HepG2 (cell line): ENCODE measurements around the gene GPX2. TPM values are rescaled to one million over a fixed set of nuclear protein-coding genes. Genes with fewer than 3 reads are reported as not detected.
A peak's percentile ranks its signal among the peaks of the same experiment; 100 is the strongest.

Experiments
- BRF2 ChIP-seq: sonication (generic); formaldehyde crosslinking; IDR thresholded peaks from 2 replicates; pipeline ENCODE4 v1.8.1; 2022; ENCODE audit warnings: mild to moderate bottlenecking, missing genetic modification reagents
- CHCHD3 ChIP-seq: sonication (generic); formaldehyde crosslinking; IDR thresholded peaks from 2 replicates; pipeline ENCODE4 v1.8.0; 2022; ENCODE audit warnings: mild to moderate bottlenecking, missing genetic modification reagents, moderate library complexity
- CSRNP2 ChIP-seq: sonication (generic); formaldehyde crosslinking; conservative IDR thresholded peaks from 2 replicates; pipeline ENCODE4 v1.8.0; 2022; ENCODE audit warnings: low read depth, missing genetic modification reagents
- EEA1 ChIP-seq: sonication (generic); formaldehyde crosslinking; IDR thresholded peaks from 2 replicates; pipeline ENCODE4 v1.5.1; 2020; ENCODE audit warnings: mild to moderate bottlenecking, missing genetic modification reagents, borderline replicate concordance
- FOXK2 ChIP-seq: fragments of 450-650 bp; IDR thresholded peaks from 2 replicates; pipeline ENCODE4 v1.6.1; 2016
- HDAC6 ChIP-seq: fragments of 200-600 bp; sonication (generic); IDR thresholded peaks from 2 replicates; pipeline ENCODE4 v1.7.0; 2017; ENCODE audit warnings: mild to moderate bottlenecking, antibody characterized with exemption, low read length, low read depth
- KLF11 ChIP-seq: IDR thresholded peaks from 2 replicates; pipeline ENCODE4 v1.6.1; 2016; ENCODE audit warnings: missing compliant biosample characterization
- MAF1 ChIP-seq: sonication (generic); formaldehyde crosslinking; IDR thresholded peaks from 2 replicates; pipeline ENCODE4 v1.5.0; 2020; ENCODE audit warnings: missing genetic modification reagents, borderline replicate concordance
- MLLT10 ChIP-seq: sonication (generic); formaldehyde crosslinking; IDR thresholded peaks from 2 replicates; pipeline ENCODE4 v1.4.0; 2020; ENCODE audit warnings: missing genetic modification reagents
- MTF1 ChIP-seq: sonication (generic); formaldehyde crosslinking; IDR thresholded peaks from 2 replicates; pipeline ENCODE4 v1.5.0; 2020; ENCODE audit warnings: missing genetic modification reagents
- SAP130 ChIP-seq: IDR thresholded peaks from 2 replicates; pipeline ENCODE4 v1.6.1; 2016; ENCODE audit warnings: low read depth
- TARDBP ChIP-seq: sonication (generic); formaldehyde crosslinking; IDR thresholded peaks from 2 replicates; pipeline ENCODE4 v1.8.0; 2022; ENCODE audit warnings: mild to moderate bottlenecking, missing genetic modification reagents
- TCF12 ChIP-seq, 2 experiments: fragments of 450-650 bp in 1 of 2; sonication (generic) in 1 of 2; formaldehyde crosslinking in 1 of 2; IDR thresholded peaks; 2 replicates each; pipeline versions ENCODE4 v1.6.1 to v1.8.0; 2017 to 2022; ENCODE audit warnings: antibody characterized with exemption in 1 of 2, mild to moderate bottlenecking in 1 of 2, missing genetic modification reagents in 1 of 2, moderate library complexity in 1 of 2
- THAP7 ChIP-seq: sonication (generic); formaldehyde crosslinking; IDR thresholded peaks from 2 replicates; pipeline ENCODE4 v1.8.1; 2023; ENCODE audit warnings: mild to moderate bottlenecking, missing genetic modification reagents
- ZBED4 ChIP-seq: sonication (generic); formaldehyde crosslinking; IDR thresholded peaks from 2 replicates; pipeline ENCODE4 v1.4.0; 2020; ENCODE audit warnings: missing genetic modification reagents, borderline replicate concordance
- ZBTB38 ChIP-seq: sonication (generic); formaldehyde crosslinking; IDR thresholded peaks from 2 replicates; pipeline ENCODE4 v1.5.1; 2020; ENCODE audit warnings: mild to moderate bottlenecking, missing genetic modification reagents
- ZFY ChIP-seq: sonication (generic); formaldehyde crosslinking; IDR thresholded peaks from 2 replicates; pipeline ENCODE4 v1.4.0; 2020; ENCODE audit warnings: missing genetic modification reagents
- ZNF251 ChIP-seq: sonication (generic); formaldehyde crosslinking; IDR thresholded peaks from 2 replicates; pipeline ENCODE4 v1.9.0; 2021; ENCODE audit warnings: mild to moderate bottlenecking, missing genetic modification reagents
- ZNF33A ChIP-seq: sonication (generic); formaldehyde crosslinking; IDR thresholded peaks from 2 replicates; pipeline ENCODE4 v1.5.1; 2020; ENCODE audit warnings: missing genetic modification reagents, mild to moderate bottlenecking, moderate library complexity, borderline replicate concordance
- ZNF34 ChIP-seq: sonication (generic); formaldehyde crosslinking; IDR thresholded peaks from 2 replicates; pipeline ENCODE4 v1.4.0; 2020; ENCODE audit warnings: mild to moderate bottlenecking, missing genetic modification reagents, borderline replicate concordance
- ZNF644 ChIP-seq: IDR thresholded peaks from 2 replicates; pipeline ENCODE4 v1.6.1; 2016; ENCODE audit warnings: low read depth
- ZSCAN30 ChIP-seq: sonication (generic); formaldehyde crosslinking; IDR thresholded peaks from 2 replicates; pipeline ENCODE4 v1.5.0; 2020; ENCODE audit warnings: mild to moderate bottlenecking, missing genetic modification reagents
- polyA plus RNA-seq, 8 experiments: library from polyadenylated mRNA; depleted of rRNA in 3 of 8; stranded (reverse) in 7 of 8; unstranded in 1 of 8; fragments of >200 nt; fragmentation: Illumina TruSeq in 4 of 8; extraction: Trizol in 4 of 8; gene quantifications; 2 replicates each; pipeline versions ENCODE4 v1.2.1 to v1.2.3, GENCODE V29; 2011 to 2016; ENCODE audit warnings: low read depth in 4 of 8, missing spikeins in 1 of 8, mixed read lengths in 1 of 8; ENCODE audit not compliant: insufficient read depth in 1 of 8
- total RNA-seq, 5 experiments: library from RNA; depleted of rRNA; stranded (reverse); fragments of >200 nt; fragmentation: Illumina TruSeq; extraction: Trizol; gene quantifications; 2 replicates each; pipeline ENCODE4 v1.2.3, GENCODE V29; 2016; ENCODE audit warnings: low read depth in 1 of 5

Gene GPX2
- total and polyA plus RNA-seq, 2 of the 13 experiments (the other 11 are each of a cell fraction or from before 2014, with no cell fraction given) = 526 to 674 TPM

- peak; percentile 92 for TF ChIP-seq SAP130 (CRISPR knock-in tag)
- TF ChIP-seq MLLT10 (CRISPR knock-in tag) = no peak
- peak; percentile 81; the same call in 1 of the 2 replicates for TF ChIP-seq MAF1 (CRISPR knock-in tag)
- TF ChIP-seq BRF2 = peak; percentile 54; the same call in 1 of the 2 replicates
- 0 out of 2 replicates have a peak, but pooled peaks have one; percentile 59 for TF ChIP-seq EEA1
- no peak for TF ChIP-seq ZNF644 (CRISPR knock-in tag)
- no peak for TF ChIP-seq CHCHD3 (CRISPR knock-in tag)
- TF ChIP-seq MTF1 (CRISPR knock-in tag) = no peak
- peak; percentile 94; the same call in 1 of the 2 replicates for TF ChIP-seq ZSCAN30
- TF ChIP-seq CSRNP2 (CRISPR knock-in tag) = no peak
- no peak for TF ChIP-seq TCF12 (IDR thresholded peaks at IDR 0.05)
- peak; percentile 80; the same call in 1 of the 2 replicates for TF ChIP-seq TCF12 (CRISPR knock-in tag; IDR thresholded peaks at IDR 0.05)
- TF ChIP-seq ZNF251 (CRISPR knock-in tag) = 0 out of 2 replicates have a peak, but pooled peaks have one; percentile 81
- no peak for TF ChIP-seq ZNF33A
- 0 out of 2 replicates have a peak, but pooled peaks have one; percentile 32 for TF ChIP-seq KLF11 (CRISPR knock-in tag)
- no peak for TF ChIP-seq HDAC6
- TF ChIP-seq TARDBP (CRISPR knock-in tag) = peak; percentile 92; the same call in 1 of the 2 replicates
- TF ChIP-seq THAP7 (CRISPR knock-in tag) = 0 out of 2 replicates have a peak, but pooled peaks have one; percentile 38
- TF ChIP-seq ZFY = peak; percentile 78; the same call in 1 of the 2 replicates
- TF ChIP-seq ZBTB38 (CRISPR knock-in tag) = no peak; the same call in 1 of the 2 replicates
- TF ChIP-seq FOXK2 = peak; percentile 62; the same call in 1 of the 2 replicates
- TF ChIP-seq ZBED4 (CRISPR knock-in tag) = no peak
- peak; percentile 89; the same call in 1 of the 2 replicates for TF ChIP-seq ZNF34
These were observed 44.3 kb upstream of the GPX2 start, which contains the start of gene FNTB (continued) for GRCh38 chr14:64986648-64987437.
